ENCODE data around the gene FBLN2.

Gene FBLN2

GRCh38 chr3:13572926-13573623 lies 24.1 kb downstream of the FBLN2 start:
- TF ChIP-seq FOXM1 (IDR thresholded peaks at IDR 0.05; ENCODE audit: borderline replicate concordance, low read depth) = no peak
- no peak for TF ChIP-seq TEAD4 (IDR thresholded peaks at IDR 0.05)
- TF ChIP-seq EGR1 (IDR thresholded peaks at IDR 0.05) = no peak
- TF ChIP-seq RAD21 (IDR thresholded peaks at IDR 0.05; ENCODE audit: low read depth) = no peak
- TF ChIP-seq TAF1 (IDR thresholded peaks at IDR 0.05; ENCODE audit: low read depth) = no peak
- TF ChIP-seq ZBTB7A (IDR thresholded peaks at IDR 0.05; ENCODE audit: low read depth) = no peak
- TF ChIP-seq YY1 (IDR thresholded peaks at IDR 0.05; ENCODE audit: low read depth) = no peak
- no peak for TF ChIP-seq USF1 (IDR thresholded peaks at IDR 0.05)
- no peak for TF ChIP-seq TCF12 (IDR thresholded peaks at IDR 0.05; ENCODE audit: low read depth)
- no peak for TF ChIP-seq REST (IDR thresholded peaks at IDR 0.05; ENCODE audit: low read depth)
- no peak for TF ChIP-seq NFIC (IDR thresholded peaks at IDR 0.05)
- no peak for TF ChIP-seq CREB1 (IDR thresholded peaks at IDR 0.05; ENCODE audit: low read depth)
- no peak for TF ChIP-seq EP300 (IDR thresholded peaks at IDR 0.05; ENCODE audit: borderline replicate concordance)
- no peak for TF ChIP-seq MAX (IDR thresholded peaks at IDR 0.05)
- no peak for TF ChIP-seq CEBPB (IDR thresholded peaks at IDR 0.05)

GRCh38 chr3:13574083-13574797 lies 25.3 kb downstream of the FBLN2 start:
- no peak for TF ChIP-seq FOXM1 (IDR thresholded peaks at IDR 0.05; ENCODE audit: borderline replicate concordance, low read depth)
- TF ChIP-seq EGR1 (IDR thresholded peaks at IDR 0.05) = no peak
- TF ChIP-seq USF1 (IDR thresholded peaks at IDR 0.05) = no peak
- no peak for TF ChIP-seq TCF12 (IDR thresholded peaks at IDR 0.05; ENCODE audit: low read depth)
- no peak for TF ChIP-seq YY1 (IDR thresholded peaks at IDR 0.05; ENCODE audit: low read depth)

GRCh38 chr3:13574798-13575451 lies 26.0 kb downstream of the FBLN2 start:
- TF ChIP-seq NFIC (IDR thresholded peaks at IDR 0.05) (no peak), RAD21 (IDR thresholded peaks at IDR 0.05; ENCODE audit: low read depth) (no peak), YY1 (IDR thresholded peaks at IDR 0.05; ENCODE audit: low read depth) (no peak), ZBTB7A (IDR thresholded peaks at IDR 0.05; ENCODE audit: low read depth) (no peak), USF1 (IDR thresholded peaks at IDR 0.05) (no peak), FOXM1 (IDR thresholded peaks at IDR 0.05; ENCODE audit: borderline replicate concordance, low read depth) (no peak), EP300 (IDR thresholded peaks at IDR 0.05; ENCODE audit: borderline replicate concordance) (no peak), CREB1 (IDR thresholded peaks at IDR 0.05; ENCODE audit: low read depth) (no peak), TCF12 (IDR thresholded peaks at IDR 0.05; ENCODE audit: low read depth) (no peak), REST (IDR thresholded peaks at IDR 0.05; ENCODE audit: low read depth) (no peak), TAF1 (IDR thresholded peaks at IDR 0.05; ENCODE audit: low read depth) (no peak), CEBPB (IDR thresholded peaks at IDR 0.05) (no peak), TEAD4 (IDR thresholded peaks at IDR 0.05) (no peak), MAX (IDR thresholded peaks at IDR 0.05) (no peak), EGR1 (IDR thresholded peaks at IDR 0.05) (no peak)

- TF ChIP-seq RAD21 (IDR thresholded peaks at IDR 0.05; ENCODE audit: low read depth) (no peak), CEBPB (IDR thresholded peaks at IDR 0.05) (no peak), REST (IDR thresholded peaks at IDR 0.05; ENCODE audit: low read depth) (no peak), YY1 (IDR thresholded peaks at IDR 0.05; ENCODE audit: low read depth) (no peak), NFIC (IDR thresholded peaks at IDR 0.05) (no peak), TEAD4 (IDR thresholded peaks at IDR 0.05) (no peak), TCF12 (IDR thresholded peaks at IDR 0.05; ENCODE audit: low read depth) (no peak), CREB1 (IDR thresholded peaks at IDR 0.05; ENCODE audit: low read depth) (no peak), USF1 (IDR thresholded peaks at IDR 0.05) (no peak), TAF1 (IDR thresholded peaks at IDR 0.05; ENCODE audit: low read depth) (no peak), FOXM1 (IDR thresholded peaks at IDR 0.05; ENCODE audit: borderline replicate concordance, low read depth) (no peak), ZBTB7A (IDR thresholded peaks at IDR 0.05; ENCODE audit: low read depth) (no peak)
Measured at GRCh38 chr3:13575459-13576061, 26.6 kb downstream of the FBLN2 start.
